Measurements from ENCODE around the gene BORCS8.

BORCS8 gene

GRCh38 chr19:19192078-19192882, at the start of gene BORCS8, which contains the start of gene RFXANK:
BORCS8 (minus strand) TSS chr19:19192152; CDS start chr19:19192117, 35 bp downstream.
RFXANK (plus strand) TSS chr19:19192258; CDS start chr19:19193947, 1,689 bp downstream.
- no peak for TF ChIP-seq CTCF (conservative IDR thresholded peaks at IDR 0.05; ENCODE audit: low read length)
- no peak for TF ChIP-seq EZH2phosphoT487 (IDR thresholded peaks at IDR 0.05; ENCODE audit: borderline replicate concordance)

GRCh38 chr19:19240476-19240875, 48.5 kb upstream of the BORCS8 start:
- Histone ChIP-seq H4K20me1 (ENCODE audit: insufficient read depth, low read length, poor library complexity, severe bottlenecking) (no peaks in the 10 kb centered on the region), H3K4me3 (ENCODE audit: low read length, poor library complexity, severe bottlenecking) (no peak overlapping the region), H3F3A (ENCODE audit: low read depth) (no peaks in the 10 kb centered on the region), H3K4me2 (ENCODE audit: low read depth, low read length, poor library complexity, severe bottlenecking) (no peak overlapping the region), H3K36me3 (ENCODE audit: insufficient read depth, low read length) (no peaks in the 10 kb centered on the region), H3K9me3 (ENCODE audit: insufficient read depth, low read depth, low read length) (no peaks in the 10 kb centered on the region), H3K79me2 (ENCODE audit: insufficient read depth, low read length) (no peaks in the 10 kb centered on the region), H3K27me3 (ENCODE audit: insufficient read depth, low read length, poor library complexity, severe bottlenecking) (no peaks in the 10 kb centered on the region), H3K9ac (ENCODE audit: low read depth, low read length, poor library complexity, severe bottlenecking) (no peak overlapping the region), H2AFZ (ENCODE audit: low read length) (no peak overlapping the region), H3K4me1 (ENCODE audit: insufficient read depth, low read length, poor library complexity, severe bottlenecking) (no peaks in the 10 kb centered on the region), H3K9me2 (replicated peaks; ENCODE audit: low read depth, low read length) (no peaks in the 10 kb centered on the region)
- no peak for TF ChIP-seq CTCF (conservative IDR thresholded peaks at IDR 0.05; ENCODE audit: low read length)
- no peak for TF ChIP-seq EZH2phosphoT487 (IDR thresholded peaks at IDR 0.05; ENCODE audit: borderline replicate concordance)

More at GRCh38 chr19:19192078-19192882, at the start of gene BORCS8, which contains the start of gene RFXANK:
- Histone ChIP-seq H3K4me2 (ENCODE audit: low read depth, low read length, poor library complexity, severe bottlenecking) (peak within 1 kb of the TSS; percentile 73), H3K36me3 (ENCODE audit: insufficient read depth, low read length) (peaks cover 4% of the 10 kb centered on the region; the same call in 1 of the 2 replicates), H3K9me3 (ENCODE audit: insufficient read depth, low read depth, low read length) (no peaks in the 10 kb centered on the region), H4K20me1 (ENCODE audit: insufficient read depth, low read length, poor library complexity, severe bottlenecking) (peaks cover 7% of the 10 kb centered on the region), H3K9me2 (replicated peaks; ENCODE audit: low read depth, low read length) (no peaks in the 10 kb centered on the region), H2AFZ (ENCODE audit: low read length) (peak within 1 kb of the TSS; percentile 100), H3K9ac (ENCODE audit: low read depth, low read length, poor library complexity, severe bottlenecking) (peak within 1 kb of the TSS; percentile 97), H3K27me3 (ENCODE audit: insufficient read depth, low read length, poor library complexity, severe bottlenecking) (no peaks in the 10 kb centered on the region), H3K79me2 (ENCODE audit: insufficient read depth, low read length) (peaks cover 61% of the 10 kb centered on the region), H3K4me3 (ENCODE audit: low read length, poor library complexity, severe bottlenecking) (peak within 1 kb of the TSS; percentile 97), H3F3A (ENCODE audit: low read depth) (no peaks in the 10 kb centered on the region), H3K4me1 (ENCODE audit: insufficient read depth, low read length, poor library complexity, severe bottlenecking) (peaks cover 13% of the 10 kb centered on the region)

DNA sequence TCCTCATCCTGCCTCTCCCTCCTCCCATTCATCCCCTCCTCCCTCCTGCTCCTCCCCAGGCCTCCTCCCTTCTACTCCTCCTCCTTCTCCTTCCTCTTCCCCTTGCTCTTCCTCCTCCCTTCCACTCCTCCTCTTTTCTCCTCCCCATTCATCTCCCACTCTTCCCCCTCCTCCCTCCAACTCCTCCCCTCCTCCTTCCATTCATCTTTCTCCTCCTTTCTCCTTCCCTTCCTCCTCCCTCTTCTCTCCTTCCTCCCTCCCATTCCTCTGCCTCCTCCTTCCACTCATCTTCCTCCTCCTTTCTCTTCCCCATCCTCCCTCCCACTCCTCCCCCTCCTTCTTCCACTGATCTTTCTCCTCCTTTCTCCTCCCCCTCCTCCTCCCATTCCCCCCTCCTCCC, 47.7 kb upstream of the BORCS8 start:
- Histone ChIP-seq H3K9me3 (ENCODE audit: insufficient read depth, low read depth, low read length) (no peaks in the 10 kb centered on the region), H4K20me1 (ENCODE audit: insufficient read depth, low read length, poor library complexity, severe bottlenecking) (no peaks in the 10 kb centered on the region), H3K36me3 (ENCODE audit: insufficient read depth, low read length) (no peaks in the 10 kb centered on the region), H3K27me3 (ENCODE audit: insufficient read depth, low read length, poor library complexity, severe bottlenecking) (no peaks in the 10 kb centered on the region), H3K4me1 (ENCODE audit: insufficient read depth, low read length, poor library complexity, severe bottlenecking) (no peaks in the 10 kb centered on the region), H3K4me3 (ENCODE audit: low read length, poor library complexity, severe bottlenecking) (no peak overlapping the region), H3K9ac (ENCODE audit: low read depth, low read length, poor library complexity, severe bottlenecking) (no peak overlapping the region), H3K4me2 (ENCODE audit: low read depth, low read length, poor library complexity, severe bottlenecking) (no peak overlapping the region), H2AFZ (ENCODE audit: low read length) (no peak overlapping the region), H3F3A (ENCODE audit: low read depth) (no peaks in the 10 kb centered on the region), H3K9me2 (replicated peaks; ENCODE audit: low read depth, low read length) (no peaks in the 10 kb centered on the region), H3K79me2 (ENCODE audit: insufficient read depth, low read length) (no peaks in the 10 kb centered on the region)
- TF ChIP-seq CTCF (conservative IDR thresholded peaks at IDR 0.05; ENCODE audit: low read length), result no peak
